GM12874 (cell line): ENCODE results near the gene HHIPL1.
A peak's percentile ranks its signal among the peaks of the same experiment; 100 is the strongest.

Experiments
- TF ChIP-seq, protein P1 (sequence below): IDR thresholded peaks from 2 replicates; pipeline ENCODE4 v1.5.1; 2011; ENCODE audit warnings: low read depth, mild to moderate bottlenecking, control low read depth, low read length, moderate library complexity; ENCODE audit not compliant: insufficient read depth

HHIPL1 gene

DNA sequence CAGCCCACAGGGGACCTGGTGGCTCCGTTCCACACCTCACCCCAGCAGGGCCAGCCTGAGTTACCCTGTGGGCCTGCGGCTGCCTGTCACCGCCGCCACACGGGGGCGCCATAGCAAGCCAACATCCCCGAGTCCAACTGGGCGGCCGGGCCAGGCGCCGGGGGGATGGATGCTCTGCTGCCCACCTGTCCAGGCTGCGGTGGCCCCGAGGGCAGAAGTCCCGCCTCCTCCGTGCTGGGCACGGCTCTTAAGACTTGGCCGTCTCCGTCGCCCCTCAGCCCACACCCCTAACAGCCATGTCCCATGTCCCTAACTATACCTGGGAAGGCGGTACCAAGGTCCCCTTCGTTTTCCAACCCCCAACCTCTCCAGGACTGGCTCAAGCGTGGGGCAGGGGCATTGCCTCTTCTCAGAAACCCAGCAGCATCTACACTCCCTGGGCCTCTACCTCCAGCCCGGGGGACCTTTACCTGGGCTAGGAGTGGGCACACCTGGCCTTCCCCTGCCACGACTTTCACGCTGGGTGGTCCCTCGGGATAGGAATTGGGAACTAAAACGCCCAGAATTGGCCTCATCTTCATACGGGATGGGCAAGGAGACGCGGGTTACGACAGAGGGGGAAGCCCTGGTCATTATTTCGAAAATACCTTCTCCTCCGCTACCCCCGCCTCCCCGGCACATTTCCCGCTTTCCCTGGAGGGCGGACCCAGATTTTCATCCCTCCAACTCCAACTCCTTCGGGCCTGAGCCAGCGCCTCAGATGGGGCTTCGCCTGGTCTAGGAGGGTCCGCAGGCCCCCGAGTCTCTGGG, 38.1 kb downstream of the HHIPL1 start:
- TF ChIP-seq, protein P1, sequence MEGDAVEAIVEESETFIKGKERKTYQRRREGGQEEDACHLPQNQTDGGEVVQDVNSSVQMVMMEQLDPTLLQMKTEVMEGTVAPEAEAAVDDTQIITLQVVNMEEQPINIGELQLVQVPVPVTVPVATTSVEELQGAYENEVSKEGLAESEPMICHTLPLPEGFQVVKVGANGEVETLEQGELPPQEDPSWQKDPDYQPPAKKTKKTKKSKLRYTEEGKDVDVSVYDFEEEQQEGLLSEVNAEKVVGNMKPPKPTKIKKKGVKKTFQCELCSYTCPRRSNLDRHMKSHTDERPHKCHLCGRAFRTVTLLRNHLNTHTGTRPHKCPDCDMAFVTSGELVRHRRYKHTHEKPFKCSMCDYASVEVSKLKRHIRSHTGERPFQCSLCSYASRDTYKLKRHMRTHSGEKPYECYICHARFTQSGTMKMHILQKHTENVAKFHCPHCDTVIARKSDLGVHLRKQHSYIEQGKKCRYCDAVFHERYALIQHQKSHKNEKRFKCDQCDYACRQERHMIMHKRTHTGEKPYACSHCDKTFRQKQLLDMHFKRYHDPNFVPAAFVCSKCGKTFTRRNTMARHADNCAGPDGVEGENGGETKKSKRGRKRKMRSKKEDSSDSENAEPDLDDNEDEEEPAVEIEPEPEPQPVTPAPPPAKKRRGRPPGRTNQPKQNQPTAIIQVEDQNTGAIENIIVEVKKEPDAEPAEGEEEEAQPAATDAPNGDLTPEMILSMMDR, result peak; percentile 88

DNA sequence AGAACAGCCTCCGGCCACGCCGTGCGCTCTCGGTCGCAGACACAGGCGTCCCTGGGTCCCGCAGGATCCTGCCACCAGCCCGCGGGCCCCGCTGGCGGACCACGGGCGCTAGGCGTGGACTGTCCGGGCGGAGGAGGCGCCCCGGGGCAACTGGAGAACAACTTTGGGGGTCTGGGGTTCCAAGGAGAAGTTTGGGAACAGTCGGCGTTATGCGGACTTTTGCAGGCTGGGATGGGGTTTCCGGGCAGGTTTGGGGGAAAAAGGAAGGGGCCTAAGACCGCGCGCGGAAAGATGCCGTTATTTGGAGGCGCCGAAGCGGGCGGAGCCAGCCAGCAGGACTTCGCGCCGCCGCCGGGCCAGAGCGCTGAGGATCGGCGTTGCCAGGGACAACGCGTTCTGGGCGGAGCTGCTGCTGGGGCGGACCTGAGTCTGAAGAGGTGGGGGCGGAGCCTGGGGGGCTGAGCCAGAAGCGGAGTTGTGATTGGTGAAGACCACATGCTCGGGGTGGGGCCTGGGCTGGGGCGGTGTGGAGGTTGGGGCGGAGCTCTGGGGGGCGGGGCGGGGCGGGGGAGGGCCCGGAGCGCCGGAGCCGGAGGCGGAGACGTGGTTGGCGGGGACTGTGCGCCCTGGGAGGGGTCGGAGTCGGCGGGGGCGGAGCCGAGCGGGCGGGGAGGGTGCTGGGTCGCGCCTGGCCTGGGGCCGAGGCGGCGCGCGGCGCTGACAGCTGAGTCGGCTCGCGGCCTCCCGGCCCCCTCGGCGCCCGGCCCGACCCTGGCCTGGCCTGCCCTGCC, 38.9 kb downstream of the HHIPL1 start, which contains the start of gene CYP46A1:
TSS of gene CYP46A1 (plus strand) at position 680 of the 791 bp plus-strand sequence. CDS start 120 bp downstream, outside the sequence.
- TF ChIP-seq, protein P1, result no peak

DNA sequence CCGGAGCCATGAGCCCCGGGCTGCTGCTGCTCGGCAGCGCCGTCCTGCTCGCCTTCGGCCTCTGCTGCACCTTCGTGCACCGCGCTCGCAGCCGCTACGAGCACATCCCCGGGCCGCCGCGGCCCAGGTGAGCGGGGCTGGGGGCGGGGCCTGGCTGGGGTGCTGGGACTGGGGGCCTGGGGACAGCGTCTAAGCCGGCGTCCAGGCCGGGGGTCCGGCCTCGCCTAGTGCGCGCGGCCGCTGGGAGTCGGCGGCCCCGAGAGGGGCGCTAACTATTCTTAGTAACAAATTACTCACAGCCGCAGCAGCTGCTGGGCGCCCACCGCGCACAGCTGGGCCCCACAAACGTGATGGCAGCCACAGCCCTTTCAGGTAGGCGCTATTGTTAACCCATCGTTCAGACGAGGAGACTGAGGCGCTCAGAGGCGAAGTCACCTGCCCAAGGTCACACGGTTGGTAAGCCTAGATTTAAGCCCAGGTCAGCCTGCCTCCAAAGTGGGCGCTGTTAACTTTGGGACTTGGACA, 39.5 kb downstream of the HHIPL1 start:
- TF ChIP-seq, protein P1, result no peak

DNA sequence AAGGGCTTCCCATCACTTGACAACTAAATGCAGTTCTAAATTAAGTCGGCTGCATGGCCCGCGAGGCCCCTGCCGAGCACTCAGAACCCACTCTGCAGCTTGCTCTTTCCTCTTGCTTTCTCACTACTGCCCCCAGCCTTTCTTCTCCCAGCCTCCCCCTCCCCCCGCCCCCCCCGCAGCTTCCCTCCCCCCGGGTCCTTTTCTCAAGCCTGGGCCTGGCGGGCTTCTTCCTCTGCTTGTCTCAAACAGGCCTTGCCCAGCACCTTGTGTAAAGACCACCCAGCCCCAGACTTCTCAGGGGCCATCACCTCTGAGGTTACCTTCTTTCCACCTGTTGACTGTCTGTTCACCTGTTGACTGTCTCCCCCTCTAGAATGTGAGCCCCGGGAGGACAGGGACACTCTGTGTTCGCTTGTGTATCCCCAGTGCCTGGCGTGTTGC, 40.2 kb downstream of the HHIPL1 start:
- TF ChIP-seq, protein P1, result no peak

DNA sequence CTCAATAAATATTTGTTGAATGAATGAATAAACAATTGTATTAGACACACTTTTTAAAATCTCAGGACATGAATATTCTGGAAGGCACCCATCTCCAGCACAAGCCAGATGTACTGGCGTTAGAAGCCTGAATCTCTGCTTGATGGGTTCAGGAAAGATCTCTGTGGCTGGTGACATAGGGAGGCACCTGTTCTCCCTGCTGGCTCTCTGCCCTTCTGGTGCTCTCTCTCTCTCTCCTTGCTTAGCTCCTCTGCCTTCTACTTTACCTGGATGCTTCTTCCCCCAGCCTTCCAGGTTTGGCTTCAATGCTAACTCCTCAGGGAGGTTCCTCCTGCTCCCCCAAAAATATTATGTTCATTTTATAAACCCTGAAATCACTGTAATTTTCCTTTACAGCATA, 40.7 kb downstream of the HHIPL1 start:
- TF ChIP-seq, protein P1, result no peak

DNA sequence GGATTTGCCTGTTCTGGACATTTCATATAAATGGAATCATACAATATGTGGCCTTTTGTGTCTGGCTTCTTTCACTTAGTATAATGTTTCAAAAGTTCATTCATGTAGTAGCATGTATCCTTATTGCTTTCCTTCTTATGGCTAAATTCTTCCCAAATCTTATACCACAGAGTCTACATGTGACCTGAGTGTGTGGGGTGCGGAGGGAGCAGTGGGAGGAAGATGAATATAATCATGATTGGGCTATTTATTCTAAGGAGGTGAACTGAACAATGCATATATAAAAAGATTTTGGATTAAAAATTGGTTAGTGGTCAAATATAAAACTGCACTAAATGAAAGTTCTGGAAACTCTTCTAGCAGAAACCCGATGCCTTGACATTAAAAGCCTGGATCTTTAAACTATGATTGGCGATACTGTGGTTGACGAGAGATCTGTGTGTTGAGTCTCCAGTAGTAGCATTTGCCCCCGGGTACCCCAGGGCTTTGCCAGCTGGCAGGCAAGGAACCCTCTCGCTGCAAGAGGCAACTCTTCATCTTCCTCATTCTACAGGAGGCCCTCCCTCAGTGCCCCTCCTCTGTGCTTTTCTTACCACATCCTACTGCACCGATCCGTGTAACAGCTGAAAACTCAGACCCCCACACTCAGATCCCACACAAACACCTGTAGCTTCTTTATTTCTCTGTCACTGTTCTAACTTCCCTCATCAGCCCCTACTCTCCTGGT, 41.8 kb downstream of the HHIPL1 start:
- TF ChIP-seq, protein P1, result no peak
